GM19324 (cell line): ENCODE measurements around the gene DDIAS.
"Not testable (repeated sequence)": the region's sequence is repeated elsewhere in the genome, so short reads cannot be mapped to it uniquely, and the experiment has no call there.

Experiments used
- ATAC-seq: cut with Tn5 transposase; IDR thresholded peaks from one replicate; pipeline ENCODE4 v1.9.1; 2021; ENCODE audit warnings: mild to moderate bottlenecking, moderate library complexity; ENCODE audit not compliant: unreplicated experiment, low FRiP score

DDIAS gene

DNA sequence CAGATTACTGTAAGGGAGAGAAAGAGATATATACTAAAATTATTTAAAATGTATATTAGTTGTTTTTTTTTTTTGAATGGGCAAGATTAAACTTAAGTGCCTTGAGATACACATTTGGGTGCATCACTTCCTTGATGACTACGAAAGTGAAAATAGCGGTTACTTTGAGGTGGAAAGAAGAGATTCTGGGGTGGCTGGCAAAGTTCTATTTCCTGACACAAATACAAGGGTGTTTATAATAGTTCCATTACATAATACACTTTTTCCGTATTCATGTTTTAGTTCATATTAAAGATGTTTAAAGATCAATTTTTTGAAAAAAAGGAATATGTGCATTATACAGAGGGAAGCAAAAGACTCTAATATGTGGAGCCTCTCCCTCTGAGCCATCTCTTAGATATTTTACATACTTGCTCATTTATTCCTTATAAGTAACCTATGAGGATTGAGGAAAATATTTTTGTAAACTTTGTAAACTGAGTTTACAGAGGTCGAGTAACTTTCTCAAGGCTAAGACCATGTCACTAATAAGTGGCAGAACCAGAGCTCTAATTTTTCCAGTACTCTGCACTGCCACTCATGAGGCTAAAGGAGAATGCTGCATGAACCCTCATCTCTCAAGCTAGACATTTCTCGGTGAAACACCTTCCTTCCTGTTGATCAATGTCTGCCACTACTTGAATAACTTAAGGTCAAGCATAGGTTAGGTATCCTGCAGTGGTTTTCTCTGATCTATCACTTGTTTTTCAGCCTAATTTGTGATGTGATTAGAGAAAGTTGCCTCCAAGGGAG, 58.6 kb downstream of the DDIAS start:
- ATAC-seq, result peak; percentile 92

DNA sequence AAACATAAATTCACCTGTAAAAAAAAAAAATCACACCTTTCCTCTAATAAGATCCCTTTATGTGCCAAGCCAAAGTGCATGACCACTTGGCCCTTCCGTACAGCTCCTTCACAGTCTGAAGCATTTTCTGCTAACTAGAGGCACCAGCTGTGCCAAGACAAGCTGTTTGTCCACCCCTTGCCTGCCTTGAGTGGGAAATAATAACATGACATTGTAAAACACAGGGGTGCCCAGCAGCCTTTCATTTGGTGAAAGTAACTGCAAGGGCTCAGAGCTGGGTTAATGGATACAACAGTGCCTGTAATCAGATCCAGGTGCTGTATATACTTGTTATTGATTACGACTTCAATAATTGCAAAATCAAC, 59.2 kb downstream of the DDIAS start:
- ATAC-seq, result peak; percentile 30

DNA sequence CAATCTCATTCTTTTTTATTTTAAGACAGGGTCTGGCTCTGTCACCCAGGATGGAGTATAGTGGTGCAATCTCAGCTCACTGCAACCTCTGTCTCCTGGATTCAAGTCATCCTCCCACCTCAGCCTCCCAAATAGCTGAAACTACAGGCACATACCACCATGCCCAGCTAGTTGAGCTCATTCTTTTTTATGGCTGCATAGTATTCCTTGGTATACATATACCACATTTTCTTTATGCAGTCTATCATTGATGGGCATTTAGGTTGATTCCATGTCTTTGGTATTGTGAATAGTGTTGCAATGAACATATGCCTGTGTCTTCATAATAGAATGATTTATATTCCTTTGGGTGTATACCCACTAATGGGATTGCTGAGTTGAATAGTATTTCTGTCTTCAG, 60.5 kb downstream of the DDIAS start:
- ATAC-seq, result not testable (repeated sequence)

DNA sequence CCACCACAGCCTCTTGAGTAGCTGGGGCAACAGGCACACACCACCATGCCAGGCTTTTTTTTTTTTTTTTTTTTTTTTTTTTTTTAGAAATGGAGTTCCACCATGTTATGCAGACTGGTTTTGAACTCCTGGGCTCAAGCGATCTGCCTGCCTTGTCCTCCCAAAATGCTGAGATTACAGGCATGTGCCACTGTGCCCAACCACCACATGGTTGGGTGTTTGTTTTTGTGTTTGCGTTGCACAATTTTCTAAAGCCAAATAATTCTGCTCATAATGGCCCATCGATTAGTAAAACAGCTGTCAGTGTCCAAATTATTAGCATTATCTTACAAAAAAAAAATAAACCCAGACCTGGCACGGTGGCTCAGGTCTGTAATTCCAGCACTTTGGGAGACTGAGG, 65.8 kb downstream of the DDIAS start:
- ATAC-seq, result no peak

DNA sequence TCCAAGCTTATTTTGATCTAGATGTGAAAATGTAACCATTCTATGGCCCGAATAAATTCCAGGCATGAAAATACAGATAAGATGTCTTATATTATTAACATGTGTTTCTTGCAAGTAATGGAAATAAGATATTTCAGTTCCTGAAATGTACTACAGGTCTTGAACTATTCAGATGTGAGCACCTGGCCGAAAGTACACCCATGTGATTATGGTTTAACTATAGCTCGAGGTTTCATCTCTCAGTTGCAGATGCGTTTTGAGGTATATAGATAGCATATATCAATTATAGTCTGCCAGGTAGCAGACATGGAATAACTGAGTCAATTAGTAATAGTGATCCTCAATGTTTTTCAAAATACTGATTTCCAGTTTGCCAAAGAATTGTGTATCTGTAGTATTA, 68.3 kb downstream of the DDIAS start:
- ATAC-seq, result peak; percentile 97

DNA sequence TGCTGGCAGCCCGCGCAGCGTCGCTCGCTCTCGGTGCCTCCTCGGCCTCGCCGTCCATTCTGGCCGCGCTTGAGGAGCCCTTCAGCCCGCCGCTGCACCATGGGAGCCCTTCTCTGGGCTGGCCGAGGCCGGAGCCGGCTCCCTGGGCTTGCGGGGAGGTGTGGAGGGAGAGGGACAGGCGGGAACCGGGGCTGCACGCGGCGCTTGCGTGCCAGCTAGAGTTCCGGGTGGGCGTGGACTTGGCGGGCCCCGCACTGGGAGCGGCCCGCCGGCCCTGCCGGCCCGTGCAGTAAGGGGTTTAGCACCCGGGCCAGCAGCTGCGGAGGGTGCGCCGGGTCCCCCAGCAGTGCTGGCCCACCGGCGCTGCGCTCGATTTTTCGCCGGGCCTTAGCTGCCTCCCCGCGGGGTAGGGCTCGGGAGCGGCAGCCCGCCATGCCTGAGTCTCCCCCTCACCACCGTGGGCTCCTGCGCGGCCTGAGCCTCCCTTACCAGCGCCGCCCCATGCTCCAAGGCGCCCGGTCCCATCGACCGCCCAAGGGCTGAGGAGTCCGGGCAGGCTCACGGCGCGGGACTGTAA, 69.1 kb downstream of the DDIAS start:
- not testable (repeated sequence) for ATAC-seq

DNA sequence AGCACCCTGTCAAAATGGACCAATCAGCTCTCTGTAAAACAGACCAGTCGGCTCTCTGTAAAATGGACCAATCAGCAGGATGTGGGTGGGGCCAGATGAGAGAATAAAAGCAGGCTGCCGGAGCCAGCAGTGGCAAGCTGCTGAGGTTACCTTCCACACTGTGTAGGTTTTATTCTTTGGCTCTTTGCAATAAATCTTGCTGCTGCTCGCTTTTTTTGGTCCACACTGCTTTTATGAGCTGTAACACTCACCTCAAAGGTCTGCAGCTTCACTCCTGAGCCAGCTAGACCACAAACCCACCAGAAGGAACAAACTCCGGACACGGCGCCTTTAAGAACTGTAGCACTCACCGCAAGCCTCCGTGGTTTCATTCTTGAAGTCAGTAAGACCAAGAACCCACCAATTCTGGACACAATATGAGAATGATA, 70.0 kb downstream of the DDIAS start:
- ATAC-seq, result peak; percentile 33

DNA sequence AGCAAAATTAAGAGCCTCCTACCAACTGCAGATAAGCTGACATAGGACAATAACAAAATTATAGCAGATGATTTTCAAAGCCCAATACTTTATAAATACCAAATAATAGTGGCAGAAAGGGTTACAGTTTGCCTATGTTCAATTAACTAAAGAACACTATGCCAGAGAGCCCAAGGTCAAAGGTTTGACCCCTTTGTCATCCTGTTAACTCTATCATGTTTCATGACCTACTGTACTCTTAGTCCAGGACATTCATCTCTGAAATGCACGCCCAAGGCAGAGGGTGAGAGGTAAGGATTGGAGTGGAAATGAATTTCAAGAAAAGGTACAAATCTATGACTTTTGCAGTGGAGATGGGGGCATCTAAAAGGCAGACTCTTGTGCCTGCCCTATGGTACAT, 70.6 kb downstream of the DDIAS start:
- no peak for ATAC-seq

DNA sequence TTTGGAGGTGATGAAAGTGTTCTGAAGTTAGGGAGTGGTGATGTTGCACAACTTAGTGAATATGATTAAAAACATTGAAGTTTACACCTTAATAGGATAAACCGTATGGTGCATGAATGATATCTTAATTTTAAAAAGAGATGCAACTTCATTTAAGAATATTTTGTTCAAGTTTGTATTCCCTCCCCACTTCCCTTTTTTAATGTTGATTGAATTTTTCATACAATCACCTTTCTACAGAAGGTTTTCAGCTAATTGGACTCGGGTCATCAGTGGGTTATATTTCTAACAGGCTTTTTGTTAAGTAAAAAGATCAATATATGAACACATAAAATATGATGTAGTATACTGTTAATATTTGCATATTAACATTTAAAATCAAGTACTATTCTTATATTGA, 72.6 kb downstream of the DDIAS start:
- no peak for ATAC-seq

DNA sequence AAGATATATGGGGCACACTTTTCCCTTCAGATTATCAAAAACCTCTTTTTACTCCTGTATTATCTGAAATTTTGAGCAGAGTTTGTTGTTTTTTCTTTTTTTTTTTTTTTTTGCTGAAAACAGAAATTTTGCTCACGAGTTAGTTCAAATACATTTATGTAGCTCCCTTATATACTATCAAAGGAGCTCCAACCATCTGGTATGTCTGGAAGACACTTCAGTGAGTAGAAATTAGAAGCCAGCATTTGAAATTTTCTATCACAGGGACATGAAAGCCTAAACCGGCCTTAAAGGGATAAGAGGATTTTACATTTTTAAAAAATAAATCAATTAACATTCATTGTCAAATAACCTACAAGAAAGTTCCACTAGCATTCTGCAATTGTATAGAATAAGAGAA, 73.3 kb downstream of the DDIAS start:
- ATAC-seq, result no peak

DNA sequence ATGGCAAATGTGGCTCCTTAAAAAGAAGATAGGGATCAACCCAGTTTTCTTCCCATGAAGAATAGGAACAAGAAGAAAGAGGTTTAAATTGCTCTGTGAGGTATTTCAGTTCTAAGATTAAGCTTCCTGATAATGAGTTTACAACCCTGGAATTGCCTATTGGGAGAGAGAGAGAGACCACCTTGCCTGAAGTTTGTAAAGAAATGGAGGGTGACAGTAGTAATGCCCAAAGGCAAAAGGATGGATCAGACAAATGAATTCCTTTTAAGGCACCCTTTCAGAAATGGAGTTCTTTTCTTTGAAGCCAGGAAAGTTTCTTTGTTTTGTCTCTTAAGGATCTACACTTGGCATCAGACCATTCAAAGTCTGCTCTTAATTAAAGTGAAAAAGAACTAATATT, 74.3 kb downstream of the DDIAS start:
- no peak for ATAC-seq

DNA sequence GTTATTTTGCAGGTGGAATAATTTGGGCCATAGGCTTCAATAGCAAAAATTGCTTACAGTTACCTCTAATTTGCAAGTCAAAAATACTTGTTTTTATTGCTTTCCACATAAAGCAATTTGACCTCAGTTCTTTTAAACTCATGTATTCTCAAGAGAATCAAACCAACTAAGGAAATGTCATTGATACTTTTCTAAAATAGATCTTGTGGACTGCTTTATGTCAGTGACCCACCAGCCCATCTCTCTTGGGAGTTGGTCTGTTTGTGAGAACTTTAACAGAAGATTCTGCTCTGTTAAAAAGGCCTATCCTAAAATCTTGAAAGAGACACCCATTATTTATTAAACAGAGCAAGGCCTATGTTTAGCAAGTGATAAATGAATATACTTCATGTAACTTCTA, 75.2 kb downstream of the DDIAS start:
- ATAC-seq, result peak; percentile 48

DNA sequence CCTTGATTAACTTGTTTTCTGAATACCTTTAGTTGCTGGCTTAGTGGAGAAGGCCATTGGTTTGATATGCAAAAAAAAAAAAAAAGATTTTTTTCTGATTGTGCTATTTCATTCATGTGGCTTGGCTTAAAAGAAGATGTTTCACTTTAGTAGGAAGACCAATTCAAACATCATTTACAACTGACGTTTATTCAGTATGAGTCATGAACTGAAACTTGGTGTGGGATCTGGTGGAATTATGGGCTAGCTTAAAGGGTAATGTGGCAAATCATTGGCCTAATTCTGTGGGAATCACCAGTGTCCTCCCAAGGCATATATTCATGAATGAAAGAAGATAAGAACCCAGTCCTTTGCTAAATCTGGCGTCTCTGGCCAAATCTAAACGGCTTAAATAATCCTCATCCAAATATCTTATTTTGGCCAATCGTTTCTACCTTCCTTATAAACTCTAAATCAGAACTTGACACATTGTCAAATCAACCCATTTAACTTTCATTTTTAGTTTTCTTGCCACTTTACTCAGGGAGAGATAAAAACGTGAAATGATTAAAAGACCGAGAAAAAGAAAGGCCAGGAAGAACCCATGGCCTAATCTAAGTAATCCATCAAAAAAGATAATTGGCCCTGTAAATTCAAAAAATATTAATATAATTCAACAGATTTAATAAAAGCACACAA, 77.0 kb downstream of the DDIAS start:
- no peak for ATAC-seq

DNA sequence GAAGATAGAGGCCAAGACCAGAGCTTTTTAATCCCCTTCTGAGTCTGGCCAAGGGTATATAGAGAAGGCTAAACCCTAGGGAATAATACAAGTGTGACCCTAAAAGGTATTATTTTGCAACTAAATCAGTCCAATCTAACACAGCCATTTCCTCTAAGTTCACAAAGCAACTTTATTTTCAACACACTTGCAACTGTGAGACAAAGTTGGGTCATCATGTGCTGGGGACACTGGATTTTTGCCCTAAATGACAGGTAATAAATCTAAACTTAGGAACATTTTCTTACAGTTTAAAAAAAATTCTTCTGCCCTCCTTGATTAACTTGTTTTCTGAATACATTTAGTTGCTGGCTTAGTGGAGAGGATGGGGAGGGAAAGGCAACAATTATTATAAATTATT, 78.3 kb downstream of the DDIAS start:
- ATAC-seq, result no peak

DNA sequence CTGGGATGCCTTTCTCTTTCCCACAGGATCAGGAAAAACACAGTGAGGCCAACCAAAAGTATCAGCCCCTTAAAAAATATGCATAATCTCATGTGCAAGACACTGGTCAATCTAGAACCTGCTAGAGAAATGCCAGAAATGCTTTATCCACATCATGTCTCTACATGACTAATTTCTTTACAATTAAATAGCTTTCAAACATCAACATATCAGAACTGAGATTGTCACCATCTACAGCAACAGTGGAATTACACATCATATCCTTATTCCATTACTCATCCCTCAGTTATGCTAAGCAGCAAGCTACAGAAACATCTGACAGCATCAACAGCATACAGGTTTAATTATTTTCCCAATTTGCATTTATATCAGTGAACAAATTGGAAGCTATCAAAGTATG, 78.8 kb downstream of the DDIAS start:
- no peak for ATAC-seq

DNA sequence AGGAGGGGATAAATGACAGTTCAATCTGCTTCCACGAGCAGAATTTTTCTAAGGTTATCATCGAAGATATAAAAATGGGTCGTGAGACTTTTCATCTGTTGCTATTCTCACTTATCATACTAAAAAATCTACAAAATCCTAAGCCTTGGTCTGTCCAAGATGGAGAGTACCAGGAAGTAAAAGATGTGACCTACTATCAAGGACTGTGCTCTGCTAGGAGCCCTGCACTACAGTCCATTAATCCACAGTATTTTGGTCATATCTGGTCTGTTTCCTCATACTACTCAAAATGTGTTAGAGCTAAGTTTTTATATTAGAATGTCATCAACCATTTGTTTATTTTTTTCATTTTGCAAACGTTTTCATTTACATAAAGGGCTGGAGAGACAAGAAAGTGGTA, 79.4 kb downstream of the DDIAS start:
- ATAC-seq, result no peak

DNA sequence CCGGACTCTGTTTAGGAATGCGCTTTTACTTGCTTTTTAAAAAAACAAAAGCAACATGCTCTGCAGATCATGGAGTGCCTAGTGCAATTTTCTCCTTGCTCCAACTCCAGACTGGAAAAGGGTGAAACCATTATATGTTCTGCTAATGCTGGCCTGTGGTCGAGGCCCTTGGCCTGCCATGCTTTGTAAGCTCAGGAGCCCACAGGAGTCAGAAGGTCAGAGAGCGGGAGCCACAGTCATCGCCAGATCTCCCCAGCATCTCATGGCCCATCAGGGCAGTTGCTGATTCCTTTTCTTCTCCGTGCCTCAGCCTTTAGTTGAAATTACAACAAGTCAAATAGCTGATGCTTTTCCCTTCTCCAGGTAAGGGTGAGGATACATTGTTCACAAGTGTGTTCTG, 80.3 kb downstream of the DDIAS start:
- no peak for ATAC-seq
